IMR-90 (cell line): ENCODE data around the gene CRYBA1. TPM values are rescaled to one million over a fixed set of nuclear protein-coding genes. Genes with fewer than 3 reads are reported as not detected.

Experiments
- ATAC-seq: fragments of 200-7000 bp; cut with Tn5 transposase; 2 replicates; pipeline ENCODE4 v1.9.1; 2020; ENCODE audit warnings: low read depth, mild to moderate bottlenecking, moderate library complexity
- BruUV-seq: library from RNA; stranded (reverse); fragments of 400-500 nt; replicated peaks from 2 replicates; lab custom pipeline; 2021; lab: Mats Ljungman, UMichigan
- CTCF ChIA-PET: fragments of 300-600 bp; formaldehyde crosslinking; extraction: SDS; loops from one replicate; lab custom pipeline; 2021; ENCODE audit warnings: antibody characterized with exemption; lab: Yijun Ruan, JAX
- POLR2A ChIA-PET: fragments of 300-600 bp; sonication (Branson Sonifier 250); formaldehyde crosslinking; loops from one replicate; lab custom pipeline; 2022; ENCODE audit warnings: antibody characterized with exemption; ENCODE audit not compliant: unreplicated experiment; lab: Charles Lee
- DNase-seq: peaks from one replicate; pipeline ENCODE4 v3.0.0; 2013
- H2AFZ ChIP-seq: replicated peaks from 2 replicates; pipeline ENCODE3; 2013; ENCODE audit warnings: low read length, mild to moderate bottlenecking; ENCODE audit not compliant: poor library complexity
- H2AK5ac ChIP-seq: 2 replicates; pipeline ENCODE4 v1.6.1; 2013; ENCODE audit warnings: low read depth, low read length, inconsistent platforms
- H2AK9ac ChIP-seq: replicated peaks from 2 replicates; pipeline ENCODE3; 2013; ENCODE audit warnings: mild to moderate bottlenecking, low read depth, low read length, moderate library complexity; ENCODE audit not compliant: poor library complexity
- H2BK120ac ChIP-seq: 2 replicates; pipeline ENCODE4 v1.6.1; 2013; ENCODE audit warnings: low read depth, low read length, inconsistent platforms
- H2BK15ac ChIP-seq: 3 replicates; pipeline ENCODE4 v1.6.1; 2013; ENCODE audit warnings: low read depth, low read length, inconsistent platforms
- H2BK20ac ChIP-seq: 2 replicates; pipeline ENCODE4 v1.6.1; 2013; ENCODE audit warnings: low read depth, mild to moderate bottlenecking, inconsistent platforms, low read length, moderate library complexity
- H2BK5ac ChIP-seq: 2 replicates; pipeline ENCODE4 v1.6.1; 2013; ENCODE audit warnings: mild to moderate bottlenecking, low read depth, low read length, inconsistent platforms; ENCODE audit not compliant: poor library complexity, severe bottlenecking
- H3K14ac ChIP-seq: replicated peaks from 2 replicates; pipeline ENCODE4 v1.6.1; 2013; ENCODE audit warnings: low read depth, low read length, inconsistent platforms
- H3K18ac ChIP-seq: 2 replicates; pipeline ENCODE4 v1.6.1; 2013; ENCODE audit warnings: low read depth, low read length, control low read depth
- H3K23ac ChIP-seq: 2 replicates; pipeline ENCODE4 v1.6.1; 2013; ENCODE audit warnings: low read depth, low read length, inconsistent platforms
- H3K27ac ChIP-seq: 2 replicates; pipeline ENCODE4 v1.5.1; 2013; ENCODE audit warnings: mild to moderate bottlenecking, control low read depth, low read length; ENCODE audit not compliant: insufficient read depth
- H3K27me3 ChIP-seq: 2 replicates; pipeline ENCODE4 v1.6.1; 2013; ENCODE audit warnings: low read length; ENCODE audit not compliant: control insufficient read depth, insufficient read depth
- H3K36me3 ChIP-seq: 2 replicates; pipeline ENCODE4 v1.6.1; 2013; ENCODE audit warnings: low read length, mixed read lengths; ENCODE audit not compliant: control insufficient read depth, insufficient read depth
- H3K4ac ChIP-seq: 2 replicates; pipeline ENCODE4 v1.6.1; 2013; ENCODE audit warnings: low read depth, low read length, inconsistent platforms
- H3K4me1 ChIP-seq: 2 replicates; pipeline ENCODE4 v1.6.1; 2013; ENCODE audit warnings: low read length, mixed read lengths; ENCODE audit not compliant: control insufficient read depth, insufficient read depth
- H3K4me2 ChIP-seq: 2 replicates; pipeline ENCODE4 v1.6.1; 2013; ENCODE audit warnings: low read depth, mild to moderate bottlenecking, control low read depth, low read length, moderate library complexity
- H3K4me3 ChIP-seq: 2 replicates; pipeline ENCODE4 v1.5.1; 2013; ENCODE audit warnings: low read depth, mild to moderate bottlenecking, control low read depth, low read length, moderate library complexity; ENCODE audit not compliant: insufficient read depth
- H3K56ac ChIP-seq: 2 replicates; pipeline ENCODE4 v1.6.1; 2013; ENCODE audit warnings: low read length, inconsistent platforms; ENCODE audit not compliant: insufficient read depth; ENCODE audit errors: extremely low read depth
- H3K79me1 ChIP-seq, 2 experiments: 2 replicates each; pipeline ENCODE4 v1.6.1; 2013; ENCODE audit warnings: low read length in 2 of 2, inconsistent platforms in 1 of 2, low read depth in 1 of 2
- H3K9ac ChIP-seq: 2 replicates; pipeline ENCODE4 v1.6.1; 2013; ENCODE audit warnings: low read depth, low read length, control low read depth
- H3K9me1 ChIP-seq: 2 replicates; pipeline ENCODE4 v1.6.1; 2013; ENCODE audit warnings: low read length, inconsistent platforms; ENCODE audit not compliant: insufficient read depth
- H3K9me3 ChIP-seq: 2 replicates; pipeline ENCODE4 v1.6.1; 2013; ENCODE audit warnings: low read length; ENCODE audit not compliant: control insufficient read depth, insufficient read depth
- H4K20me1 ChIP-seq: 2 replicates; pipeline ENCODE4 v1.6.1; 2013; ENCODE audit warnings: low read length, inconsistent platforms; ENCODE audit not compliant: insufficient read depth
- H4K5ac ChIP-seq: 2 replicates; pipeline ENCODE4 v1.6.1; 2013; ENCODE audit warnings: mild to moderate bottlenecking, low read depth, low read length, control low read depth
- H4K8ac ChIP-seq, 2 experiments: 2 replicates each; pipeline ENCODE4 v1.6.1; 2013; ENCODE audit warnings: low read depth in 2 of 2, low read length in 2 of 2, control low read depth in 1 of 2, inconsistent platforms in 1 of 2
- H4K91ac ChIP-seq: 2 replicates; pipeline ENCODE4 v1.6.1; 2013; ENCODE audit warnings: low read depth, low read length, inconsistent platforms; ENCODE audit not compliant: insufficient read depth
- BHLHE40 ChIP-seq: fragments of 150-350 bp; IDR thresholded peaks from 2 replicates; pipeline ENCODE4 v1.6.1; 2016; ENCODE audit warnings: mild to moderate bottlenecking, low read depth, low read length
- NFE2L2 ChIP-seq: fragments of 150-350 bp; IDR thresholded peaks from 2 replicates; pipeline ENCODE4 v1.6.1; 2016; ENCODE audit warnings: low read depth, mild to moderate bottlenecking, low read length
- WGBS, 2 experiments: methylation state at CpG; one replicate each; pipeline versions ENCODE4 v1.1.5 to v1.1.7; 2013; ENCODE audit warnings: missing lambda C conversion rate in 2 of 2; ENCODE audit not compliant: insufficient read length in 1 of 2; ENCODE audit errors: extremely low coverage in 2 of 2; 5-methylcytosine and 5-hydroxymethylcytosine counted together
- dilution Hi-C: fragments of 300-500 bp; cut with HindIII; formaldehyde crosslinking; loops from one replicate; pipeline ENCODE4 v1.14.3; 2018; ENCODE audit warnings: low sequenced_read_pairs; ENCODE audit not compliant: unreplicated experiment
- in situ Hi-C: fragments of 300-500 bp; cut with MboI; formaldehyde crosslinking; loops from 3 replicates; pipeline ENCODE4 v1.14.3; 2019; ENCODE audit warnings: low sequenced_read_pairs, inconsistent platforms, mixed read lengths
- intact Hi-C: fragments of 100-400 bp; cut with micrococcal nuclease; formaldehyde crosslinking; loops from 2 replicates; pipeline ENCODE4 v1.10.0; 2022
- polyA plus RNA-seq, 3 experiments: library from polyadenylated mRNA; depleted of rRNA; stranded (reverse); fragments of >200 nt; gene quantifications; 2 replicates each; pipeline ENCODE4 v1.2.3, GENCODE V29; 2012; ENCODE audit warnings: low replicate concordance in 1 of 3
- total RNA-seq: library from RNA; depleted of rRNA; stranded (reverse); fragments of >200 nt; gene quantifications from 2 replicates; pipeline ENCODE4 v1.2.3, GENCODE V29; 2012
- TF ChIP-seq, protein P1 (sequence below): fragments of 150-350 bp; IDR thresholded peaks from 2 replicates; pipeline ENCODE4 v1.6.1; 2017; ENCODE audit warnings: mild to moderate bottlenecking, antibody characterized with exemption, low read length, low read depth

Gene CRYBA1
- total and polyA plus RNA-seq, 2 of the 4 experiments (the other 2 are of a cell fraction), result not detected

DNA sequence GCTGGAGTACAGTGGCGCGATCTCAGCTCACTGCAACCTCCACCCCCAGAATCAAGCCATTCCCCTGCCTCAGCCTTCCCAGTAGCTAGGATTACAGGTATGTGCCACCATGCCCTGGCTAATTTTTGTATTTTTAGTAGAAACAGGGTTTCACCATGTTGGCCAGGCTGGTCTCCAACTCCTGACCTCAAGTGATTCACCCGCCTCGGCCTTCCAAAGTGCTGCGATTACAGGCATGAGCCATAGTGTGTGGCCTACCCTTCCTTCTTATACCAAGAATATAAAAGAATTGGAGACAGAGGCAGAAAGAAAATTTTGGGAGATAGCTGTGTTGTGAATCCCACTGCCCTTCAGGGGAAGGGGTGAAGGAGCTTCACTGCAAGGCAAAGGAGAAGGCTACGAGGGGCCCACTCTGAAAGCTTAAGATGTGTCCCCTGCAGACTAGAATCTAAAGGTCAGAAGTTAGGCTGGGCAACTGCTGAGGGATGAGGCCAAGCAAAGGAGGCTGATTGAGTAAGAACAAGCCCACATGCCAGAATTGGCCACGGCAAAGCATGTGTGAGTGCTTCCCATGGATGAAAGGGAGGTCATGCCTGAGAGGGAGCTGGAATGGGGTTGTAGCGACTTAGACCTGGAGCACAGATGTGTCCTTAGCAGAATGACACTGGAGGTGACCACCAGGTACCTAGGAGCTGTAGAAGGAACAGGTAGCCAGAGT is 8.4 kb upstream of the CRYBA1 start:
- no peaks in the 10 kb centered on the region for H3K27me3 ChIP-seq
- H2BK5ac ChIP-seq, result peak overlapping the region; percentile 73
- dilution Hi-C loops (no loop called here), intact Hi-C loops (no loop called here), in situ Hi-C loops (no loop called here)
- WGBS, 2 experiments, result 76% methylated on average over 5 of the region's 8 CpGs; no CpG with 5 or more reads in 1 of the 2 experiments
- peak overlapping the region; percentile 42 for H3K56ac ChIP-seq
- H3K4me3 ChIP-seq, result no peak overlapping the region
- no peaks in the 10 kb centered on the region for H4K20me1 ChIP-seq
- H3K36me3 ChIP-seq, result no peaks in the 10 kb centered on the region
- H2AK5ac ChIP-seq, result peak overlapping the region; percentile 94
- ATAC-seq (peak; percentile 22), DNase-seq (peak; percentile 64)
- ChIA-PET CTCF (interaction anchor here (0.9 to 1.1 kb wide), 3 partner anchors 14 to 273 kb away, joined by 3 read pairs; no protein-coding TSS in a partner anchor), POLR2A (no interaction called here)
- TF ChIP-seq, protein P1, sequence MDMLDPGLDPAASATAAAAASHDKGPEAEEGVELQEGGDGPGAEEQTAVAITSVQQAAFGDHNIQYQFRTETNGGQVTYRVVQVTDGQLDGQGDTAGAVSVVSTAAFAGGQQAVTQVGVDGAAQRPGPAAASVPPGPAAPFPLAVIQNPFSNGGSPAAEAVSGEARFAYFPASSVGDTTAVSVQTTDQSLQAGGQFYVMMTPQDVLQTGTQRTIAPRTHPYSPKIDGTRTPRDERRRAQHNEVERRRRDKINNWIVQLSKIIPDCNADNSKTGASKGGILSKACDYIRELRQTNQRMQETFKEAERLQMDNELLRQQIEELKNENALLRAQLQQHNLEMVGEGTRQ, result no peak
- no peak for TF ChIP-seq NFE2L2
- no peak for TF ChIP-seq BHLHE40
- peak overlapping the region; percentile 98 for H2BK20ac ChIP-seq
- H4K8ac ChIP-seq, result peak overlapping the region; percentile 66 to 87
- peak overlapping the region; percentile 82 for H4K91ac ChIP-seq
- H3K9ac ChIP-seq, result no peak overlapping the region
- peaks cover 25% of the 10 kb centered on the region for H3K9me1 ChIP-seq
- H2BK15ac ChIP-seq, result peak overlapping the region; percentile 97
- peak overlapping the region; percentile 94 for H3K14ac ChIP-seq
- peak overlapping the region; percentile 40 for H3K18ac ChIP-seq
- peak overlapping the region; percentile 77 for H3K23ac ChIP-seq
- H3K4me2 ChIP-seq, result no peak overlapping the region
- peak overlapping the region; percentile 92 for H2BK120ac ChIP-seq
- peak overlapping the region; percentile 74 for H3K27ac ChIP-seq
- peak overlapping the region; percentile 78 for H2AK9ac ChIP-seq
- BruUV-seq, result no TSS peak
- no peaks in the 10 kb centered on the region for H3K9me3 ChIP-seq
- peaks cover 23% of the 10 kb centered on the region for H3K4me1 ChIP-seq
- peaks cover 3 to 29% of the 10 kb centered on the region in 2 experiments; a peak in 3 of 4 replicates for H3K79me1 ChIP-seq
- peak overlapping the region; percentile 96 for H3K4ac ChIP-seq
- peak overlapping the region; percentile 84 for H2AFZ ChIP-seq
- peak overlapping the region; percentile 13 for H4K5ac ChIP-seq
